Measurements from ENCODE around the gene KRT7.

- TF ChIP-seq, protein P1, sequence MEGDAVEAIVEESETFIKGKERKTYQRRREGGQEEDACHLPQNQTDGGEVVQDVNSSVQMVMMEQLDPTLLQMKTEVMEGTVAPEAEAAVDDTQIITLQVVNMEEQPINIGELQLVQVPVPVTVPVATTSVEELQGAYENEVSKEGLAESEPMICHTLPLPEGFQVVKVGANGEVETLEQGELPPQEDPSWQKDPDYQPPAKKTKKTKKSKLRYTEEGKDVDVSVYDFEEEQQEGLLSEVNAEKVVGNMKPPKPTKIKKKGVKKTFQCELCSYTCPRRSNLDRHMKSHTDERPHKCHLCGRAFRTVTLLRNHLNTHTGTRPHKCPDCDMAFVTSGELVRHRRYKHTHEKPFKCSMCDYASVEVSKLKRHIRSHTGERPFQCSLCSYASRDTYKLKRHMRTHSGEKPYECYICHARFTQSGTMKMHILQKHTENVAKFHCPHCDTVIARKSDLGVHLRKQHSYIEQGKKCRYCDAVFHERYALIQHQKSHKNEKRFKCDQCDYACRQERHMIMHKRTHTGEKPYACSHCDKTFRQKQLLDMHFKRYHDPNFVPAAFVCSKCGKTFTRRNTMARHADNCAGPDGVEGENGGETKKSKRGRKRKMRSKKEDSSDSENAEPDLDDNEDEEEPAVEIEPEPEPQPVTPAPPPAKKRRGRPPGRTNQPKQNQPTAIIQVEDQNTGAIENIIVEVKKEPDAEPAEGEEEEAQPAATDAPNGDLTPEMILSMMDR (IDR thresholded peaks at IDR 0.05; ENCODE audit: low read depth, low read length, poor library complexity, severe bottlenecking) = no peak
- no peak for TF ChIP-seq EZH2phosphoT487 (IDR thresholded peaks at IDR 0.05; ENCODE audit: borderline replicate concordance, low read length)
Measured at GRCh38 chr12:52204931-52205505, 28.0 kb upstream of the KRT7 start.
